Fibroblast of lung (primary cell): ENCODE results near the gene ARRB2.

ENCODE experiments used
- CTCF ChIP-seq, 2 donors: IDR thresholded peaks in 1 of 2; conservative IDR thresholded peaks in 1 of 2; 1 replicate in 1 of 2; 2 replicates in 1 of 2; pipeline ENCODE4 v1.5.1; 2011 to 2012; ENCODE audit warnings: low read length in 2 of 2, control low read depth in 1 of 2, inconsistent platforms in 1 of 2, low read depth in 1 of 2, mild to moderate bottlenecking in 1 of 2
- EZH2 ChIP-seq: IDR thresholded peaks from 2 replicates; pipeline ENCODE4 v1.5.1; 2012; ENCODE audit warnings: low read length, control low read depth, mild to moderate bottlenecking; ENCODE audit errors: missing control alignments

- TF ChIP-seq CTCF (conservative IDR thresholded peaks at IDR 0.05 in 1 of 2, IDR thresholded peaks at IDR 0.05 in 1 of 2; ENCODE audit: low read depth in 1 of 2, low read length in 2 of 2) = no peak
- no peak for TF ChIP-seq EZH2
Observed at GRCh38 chr17:4718276-4718675, 7.8 kb downstream of the ARRB2 start.
